Measurements from ENCODE around the gene HIC1.

Gene HIC1

GRCh38 chr17:2107506-2107905 is 52.6 kb downstream of the HIC1 start:
- no peak for DNase-seq

- no peak for DNase-seq
Observed at GRCh38 chr17:2108170-2108569, 53.3 kb downstream of the HIC1 start.

- no peak for DNase-seq
Observed at GRCh38 chr17:2110436-2110835, 55.5 kb downstream of the HIC1 start.

GRCh38 chr17:2111691-2112090 is 56.8 kb downstream of the HIC1 start:
- no peak for DNase-seq
